ENCODE data around the gene GP1BA. TPM values are rescaled to one million over a fixed set of nuclear protein-coding genes. Genes with fewer than 3 reads are reported as not detected.

Gene GP1BA
- total and polyA plus RNA-seq, 2 of the 8 experiments (the other 6 are each of a cell fraction or from before 2014, with no cell fraction given) = not detected

GRCh38 chr17:4892499-4893221, 39.4 kb upstream of the GP1BA start:
- Histone ChIP-seq H4K5ac (ENCODE audit: insufficient read length, low read depth, low read length) (no peak overlapping the region), H2BK15ac (ENCODE audit: low read length) (no peak overlapping the region), H2BK5ac (ENCODE audit: low read depth, low read length) (no peak overlapping the region), H2AK5ac (ENCODE audit: low read depth, low read length) (no peak overlapping the region), H3K4me3 (ENCODE audit: extremely low read depth in 1 of 4, insufficient read depth in 2 of 4, low read depth in 3 of 4, low read length in 4 of 4) (no peak overlapping the region), H3K18ac (ENCODE audit: extremely low read depth, low read length) (no peak overlapping the region), H3K56ac (replicated peaks; ENCODE audit: insufficient read length, low read depth, low read length) (no peak overlapping the region), H3K36me3 (ENCODE audit: control insufficient read depth in 2 of 4, insufficient read depth in 4 of 4, low read length in 3 of 4) (peaks cover 11 to 39% (median 34%) of the 10 kb centered on the region in 4 experiments), H3K4me2 (ENCODE audit: insufficient read depth in 1 of 2, low read depth in 2 of 2, low read length in 2 of 2) (no peak overlapping the region), H3K23ac (ENCODE audit: insufficient read length) (no peak overlapping the region), H3K79me2 (ENCODE audit: control insufficient read depth in 1 of 2, insufficient read depth in 2 of 2, low read length in 2 of 2) (no peaks in the 10 kb centered on the region), H3K23me2 (ENCODE audit: low read depth, low read length) (no peaks in the 10 kb centered on the region), H3K9me3 (ENCODE audit: insufficient read depth in 2 of 2, low read depth in 1 of 2, low read length in 1 of 2) (no peaks in the 10 kb centered on the region), H3K27me3 (replicated peaks in 1 of 4; ENCODE audit: control insufficient read depth in 3 of 4, extremely low read depth in 1 of 4, insufficient read depth in 3 of 4, low read length in 3 of 4) (no peaks in the 10 kb centered on the region), H2AFZ (ENCODE audit: low read length) (no peak overlapping the region), H4K8ac (ENCODE audit: extremely low read depth, insufficient read depth, low read length) (no peak overlapping the region; the same call in 1 of the 2 replicates), H3K4ac (replicated peaks; ENCODE audit: insufficient read length, low read depth, low read length) (no peak overlapping the region), H2BK20ac (ENCODE audit: low read length) (no peak overlapping the region), H3K14ac (ENCODE audit: insufficient read length) (no peak overlapping the region), H4K91ac (replicated peaks; ENCODE audit: insufficient read length, low read length) (no peak overlapping the region), H4K20me1 (replicated peaks in 1 of 2; ENCODE audit: control insufficient read depth in 1 of 2, insufficient read depth in 2 of 2, low read length in 2 of 2) (peaks cover 0 to 10% of the 10 kb centered on the region in 2 experiments), H3K27ac (ENCODE audit: low read depth, low read length) (no peak overlapping the region), H3K9ac (replicated peaks in 1 of 4; ENCODE audit: extremely low read depth in 1 of 4, low read depth in 3 of 4, low read length in 3 of 4) (no peak overlapping the region), H2BK120ac (replicated peaks; ENCODE audit: low read depth, low read length) (no peak overlapping the region), H3K4me1 (replicated peaks in 1 of 4; ENCODE audit: control insufficient read depth in 3 of 4, insufficient read depth in 4 of 4, low read length in 3 of 4) (no peaks in the 10 kb centered on the region; a peak in 1 of 7 replicates), H2BK12ac (ENCODE audit: low read depth, low read length) (no peak overlapping the region), H3K79me1 (ENCODE audit: low read depth, low read length) (no peaks in the 10 kb centered on the region; the same call in 1 of the 2 replicates)
- ChIA-PET CTCF (ENCODE audit: partially characterized antibody) (interaction anchor here (0.9 to 3.5 kb wide), 3 partner anchors 10 to 267 kb away, joined by 3 to 23 read pairs (median 5); partner anchors contain the start of gene CHRNE), POLR2A (ENCODE audit: partially characterized antibody) (interaction anchor here (0.7 to 1.1 kb wide), 2 partner anchors 190 to 195 kb away, joined by 3 read pairs; no protein-coding TSS in a partner anchor)
- no peak for FAIRE-seq
- DNase-seq (ENCODE audit: low read depth in 1 of 2, low spot score in 2 of 2) = no peak
- 94% methylated on average over 17 of the region's 23 CpGs; no CpG with 5 or more reads in 1 of the 2 experiments for WGBS, 2 experiments (ENCODE audit: extremely low coverage in 1 of 2, insufficient coverage in 1 of 2, insufficient read length in 1 of 2, insufficient replicate concordance in 2 of 2, low coverage in 1 of 2, low lambda C conversion rate in 2 of 2, missing lambda C conversion rate in 1 of 2)
- TF ChIP-seq SIX5 (IDR thresholded peaks at IDR 0.05; ENCODE audit: low read depth, low read length) = no peak
- no peak for TF ChIP-seq CHD2 (IDR thresholded peaks at IDR 0.05; ENCODE audit: low read length)
- no peak for TF ChIP-seq YY1 (IDR thresholded peaks at IDR 0.05; ENCODE audit: low read depth, low read length)
- no peak for TF ChIP-seq NRF1 (IDR thresholded peaks at IDR 0.05; ENCODE audit: low read depth, low read length)
- no peak for TF ChIP-seq ZNF274 (IDR thresholded peaks at IDR 0.05; ENCODE audit: borderline replicate concordance, extremely low read depth, low read length)
- no peak for TF ChIP-seq ATF3 (IDR thresholded peaks at IDR 0.05; ENCODE audit: insufficient read depth, low read depth, low read length)
- no peak for TF ChIP-seq SIN3A (conservative IDR thresholded peaks at IDR 0.05 in 1 of 2, IDR thresholded peaks at IDR 0.05 in 1 of 2; ENCODE audit: low read depth in 1 of 2, low read length in 2 of 2)
- no peak for TF ChIP-seq MAFK (IDR thresholded peaks at IDR 0.05; ENCODE audit: low read depth, low read length)
- no peak for TF ChIP-seq TAF7 (optimal IDR thresholded peaks at IDR 0.05; ENCODE audit: borderline replicate concordance, low read depth, low read length)
- no peak for TF ChIP-seq HDAC6 (IDR thresholded peaks at IDR 0.05; ENCODE audit: low read depth, low read length)
- no peak for TF ChIP-seq E2F6 (IDR thresholded peaks at IDR 0.05)
